Hippocampal formation (tissue), 2 donors: ENCODE measurements around the gene GH1.
"Not testable (repeated sequence)": the region's sequence is repeated elsewhere in the genome, so short reads cannot be mapped to it uniquely, and the experiment has no call there.

ENCODE experiments used
- DNase-seq, 2 donors: peaks; one replicate each; lab custom pipeline; 2025; lab: John Stamatoyannopoulos, UW

The GH1 gene

DNA sequence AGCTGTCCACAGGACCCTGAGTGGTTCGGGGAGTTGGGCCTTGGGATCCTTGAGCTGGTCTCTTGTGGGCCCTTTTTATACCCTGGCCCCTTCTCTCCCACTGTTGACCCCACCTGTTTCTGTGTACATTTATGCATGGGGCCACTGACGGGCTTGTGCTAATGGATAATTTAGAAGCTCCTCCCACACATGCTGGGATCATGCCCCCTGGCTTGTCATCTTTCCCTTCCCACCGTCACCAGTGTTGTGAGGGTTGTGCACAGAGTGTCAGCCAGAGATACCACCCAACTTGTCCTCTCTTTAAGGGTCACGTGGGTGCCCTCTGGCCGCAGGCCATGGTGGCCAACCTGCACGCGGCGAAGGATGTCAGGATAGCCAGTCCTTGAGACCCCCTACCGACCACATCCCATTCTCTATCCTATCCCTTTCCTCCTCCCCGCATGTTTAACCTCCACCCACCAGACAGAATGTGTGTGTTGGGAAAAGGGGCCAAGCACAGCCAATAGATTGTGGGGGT lies at the start of gene GH1:
Gene GH1, minus strand, starts transcription at position 51 of the 517 bp plus-strand sequence. CDS start 63 bp downstream, outside the sequence.
- DNase-seq, result not testable (repeated sequence)

GRCh38 chr17:63967953-63968352 lies 49.3 kb upstream of the GH1 start:
- DNase-seq, result no peak

DNA sequence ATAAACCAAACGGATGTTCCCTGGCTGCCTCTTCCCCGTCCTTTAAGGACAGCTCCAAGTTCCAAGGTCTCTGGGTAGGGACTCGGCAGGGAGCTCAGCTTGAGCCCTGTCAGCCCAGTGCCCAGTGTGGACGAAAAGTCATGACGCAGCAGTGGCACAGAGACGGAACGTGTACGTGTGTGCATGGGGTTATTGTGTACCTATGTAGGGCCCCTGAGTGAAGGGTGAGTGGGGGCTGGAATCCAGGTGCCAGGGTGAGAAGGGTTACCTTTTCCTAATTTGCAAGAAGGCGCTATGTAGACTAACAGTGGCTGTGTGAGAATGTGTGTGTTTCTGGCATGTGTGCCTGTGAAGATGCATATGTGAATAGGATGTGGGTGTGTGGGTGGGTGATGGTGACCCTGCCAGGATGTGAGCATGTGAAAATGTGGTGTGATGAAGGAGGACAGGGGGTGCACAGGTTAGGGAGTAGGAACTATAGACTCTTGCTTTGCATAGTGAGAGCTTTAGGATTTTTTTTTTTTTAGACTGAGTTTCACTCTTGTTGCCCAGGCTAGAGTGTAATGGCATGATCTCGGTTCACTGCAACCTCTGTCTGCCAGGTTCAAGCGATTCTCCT lies 48.1 kb upstream of the GH1 start:
- no peak for DNase-seq

- no peak for DNase-seq
Observed at GRCh38 chr17:63963123-63963522, 44.5 kb upstream of the GH1 start.

GRCh38 chr17:63962298-63962744 lies 43.7 kb upstream of the GH1 start:
- DNase-seq, result no peak

DNA sequence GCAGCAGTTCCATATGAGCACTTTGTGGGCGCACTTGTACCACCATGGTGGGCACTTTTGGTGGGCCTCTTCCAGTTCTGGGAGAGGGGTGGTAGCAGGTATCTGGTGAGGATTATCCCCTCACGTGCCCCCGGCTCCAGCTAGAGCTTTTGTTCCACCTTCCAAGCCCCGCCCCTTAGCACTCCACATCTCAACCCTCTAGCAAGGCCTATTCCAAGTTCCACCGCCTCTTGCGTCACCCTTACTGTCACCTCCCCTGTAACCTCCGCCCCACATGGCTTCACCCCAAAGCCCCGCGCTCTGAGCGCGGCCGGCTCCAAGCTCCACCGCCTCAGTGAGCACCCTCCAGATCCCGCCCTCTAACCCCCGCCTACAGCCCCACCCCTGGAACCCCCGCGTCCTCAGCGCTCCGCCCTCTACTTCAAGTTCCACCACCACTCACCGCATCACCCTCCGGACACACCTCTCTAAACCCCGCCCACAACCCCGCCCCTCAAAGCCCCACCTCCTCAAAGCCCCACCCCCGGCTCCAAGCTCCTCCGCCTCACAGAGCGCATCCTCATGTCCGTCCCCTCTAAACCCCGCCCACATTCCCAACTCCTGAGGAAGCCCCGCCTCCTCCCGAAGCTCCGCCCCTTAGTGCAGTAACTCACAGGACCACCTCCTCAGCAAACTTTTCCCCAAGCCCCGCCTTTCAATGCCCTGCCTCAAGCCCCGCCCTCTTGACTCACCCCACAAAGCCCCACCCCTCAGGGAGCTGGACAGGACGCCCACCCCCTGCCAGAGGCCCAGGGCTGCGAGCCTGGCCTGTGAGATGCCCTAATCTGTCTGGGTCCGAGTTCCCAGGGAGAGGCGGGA lies 42.9 kb upstream of the GH1 start:
- DNase-seq, result no peak

DNA sequence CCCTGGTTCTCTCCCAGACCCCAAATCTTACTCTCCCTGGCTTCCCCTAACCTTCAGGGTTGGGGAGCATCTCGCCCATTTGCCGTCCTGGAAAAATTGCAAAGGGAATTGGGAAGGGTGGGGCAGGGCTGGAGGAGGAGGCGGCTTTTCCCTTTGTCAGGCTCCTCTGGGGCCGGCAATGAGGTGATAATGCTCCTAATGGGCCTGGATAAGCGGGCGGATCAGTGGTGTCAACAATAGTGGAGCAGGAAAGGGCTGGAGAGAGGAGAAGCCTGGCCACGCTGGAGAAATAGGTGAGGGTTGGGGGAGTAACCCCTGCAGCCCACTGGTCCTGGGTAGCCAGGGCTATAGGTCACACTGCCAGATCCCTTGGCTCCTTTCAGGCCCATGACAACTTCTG lies 41.8 kb upstream of the GH1 start:
- DNase-seq, result no peak

DNA sequence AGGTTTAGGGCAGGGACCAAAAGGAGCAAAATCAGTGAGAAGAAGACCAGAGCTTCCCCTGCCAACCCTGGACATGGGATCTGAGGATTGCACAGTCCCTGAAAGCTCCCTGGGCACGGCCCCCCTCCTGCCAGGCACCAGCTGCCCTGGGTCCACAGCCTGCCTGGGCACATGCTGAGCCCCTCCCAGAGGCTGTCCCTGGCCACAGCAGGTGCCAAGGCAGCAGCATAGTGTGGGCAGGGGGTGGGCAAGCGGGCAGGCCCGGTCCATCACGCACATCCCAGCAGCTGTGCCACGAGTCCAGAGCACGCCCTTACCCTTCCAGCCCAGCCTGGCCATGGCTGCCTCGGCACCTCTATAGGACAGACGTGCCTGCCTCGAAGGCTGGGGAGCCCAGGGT lies 41.4 kb upstream of the GH1 start:
- DNase-seq, result no peak

DNA sequence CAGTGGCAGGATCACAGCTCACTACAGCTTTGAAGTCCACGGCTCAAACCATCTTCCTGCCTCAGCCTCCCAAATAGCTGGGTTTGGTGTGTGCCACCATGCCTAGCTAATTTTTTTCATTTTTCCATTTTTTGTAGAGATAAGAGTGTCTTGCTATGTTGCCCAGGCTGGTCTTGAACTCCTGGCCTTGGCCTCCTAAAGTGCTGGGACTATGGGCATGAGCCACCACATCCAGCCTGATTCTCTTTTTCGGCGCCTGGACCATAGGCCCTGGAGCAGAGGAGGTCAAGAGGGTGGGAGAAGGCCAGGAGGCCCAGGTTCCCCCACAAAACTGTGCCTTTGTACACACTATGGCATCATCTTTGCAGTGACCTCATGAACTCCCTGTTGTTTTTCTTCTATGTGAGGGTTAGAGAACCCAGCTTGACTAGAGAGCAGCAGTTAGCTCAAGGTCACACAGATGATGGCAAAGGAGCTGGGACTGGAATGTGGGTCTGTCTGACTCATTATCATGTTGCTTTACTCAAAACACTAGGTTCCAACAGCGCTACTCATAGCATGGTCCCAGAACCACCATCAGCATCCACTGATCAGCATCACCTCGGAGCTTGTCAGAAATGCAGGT lies 37.8 kb upstream of the GH1 start:
- no peak for DNase-seq

DNA sequence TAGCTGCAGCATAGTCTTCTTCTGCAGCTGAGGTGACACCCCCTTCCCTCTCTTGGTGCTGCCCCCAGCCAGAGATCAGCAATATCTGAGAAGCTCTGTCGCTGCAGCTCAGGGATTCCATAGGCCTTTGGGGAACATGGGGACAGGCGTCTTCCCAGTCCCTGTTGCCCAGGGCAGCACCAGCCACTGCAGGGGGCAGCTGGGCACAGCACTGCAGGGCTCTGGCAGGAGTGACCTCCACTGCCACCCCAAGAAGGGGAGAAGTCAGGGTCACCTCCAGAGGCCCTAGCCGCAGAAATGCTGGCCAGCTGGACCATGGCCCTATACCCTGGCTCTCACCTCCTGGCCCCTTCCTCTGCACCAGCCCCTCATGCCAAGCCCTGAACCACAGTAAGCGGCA lies 37.2 kb upstream of the GH1 start:
- no peak for DNase-seq

GRCh38 chr17:63955232-63955631 lies 36.6 kb upstream of the GH1 start:
- DNase-seq, result no peak

GRCh38 chr17:63954402-63955063 lies 35.9 kb upstream of the GH1 start:
- no peak for DNase-seq

GRCh38 chr17:63950940-63951907 lies 32.6 kb upstream of the GH1 start:
- DNase-seq, result no peak

DNA sequence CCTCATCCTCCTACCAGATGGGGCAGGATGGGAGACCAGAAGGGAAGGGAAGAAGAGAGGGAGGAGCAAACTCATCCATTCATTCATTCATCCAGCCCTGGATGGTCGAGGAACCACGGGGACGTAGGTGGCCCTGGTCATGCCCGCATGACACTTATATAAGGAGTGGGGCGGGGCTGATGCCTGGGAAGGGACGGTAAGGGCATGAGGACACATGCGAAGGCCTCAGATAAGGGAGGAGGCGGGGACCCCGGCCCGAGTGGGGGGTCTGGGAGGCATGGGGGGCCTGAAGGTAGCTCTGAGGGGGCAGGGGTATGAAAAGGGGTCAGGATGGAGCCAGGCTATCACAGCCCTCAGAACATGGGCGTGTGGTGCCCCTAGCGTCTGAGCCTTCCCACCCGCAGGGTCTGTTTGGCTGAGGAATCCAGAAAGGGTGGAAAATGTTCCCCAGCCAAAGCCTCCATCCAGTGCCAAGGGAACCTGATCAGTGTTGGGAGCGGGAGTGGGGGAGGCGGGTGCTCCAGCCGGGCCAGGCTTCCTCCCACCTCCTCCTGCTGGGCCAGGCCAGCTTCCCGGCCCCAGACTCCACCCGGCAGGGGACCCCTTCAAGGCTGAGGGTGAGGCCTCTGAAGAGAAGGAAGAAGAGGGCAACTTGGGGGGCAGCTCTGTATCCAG lies 31.1 kb upstream of the GH1 start:
- DNase-seq, result no peak

GRCh38 chr17:63948521-63948920 lies 29.9 kb upstream of the GH1 start:
- no peak for DNase-seq

DNA sequence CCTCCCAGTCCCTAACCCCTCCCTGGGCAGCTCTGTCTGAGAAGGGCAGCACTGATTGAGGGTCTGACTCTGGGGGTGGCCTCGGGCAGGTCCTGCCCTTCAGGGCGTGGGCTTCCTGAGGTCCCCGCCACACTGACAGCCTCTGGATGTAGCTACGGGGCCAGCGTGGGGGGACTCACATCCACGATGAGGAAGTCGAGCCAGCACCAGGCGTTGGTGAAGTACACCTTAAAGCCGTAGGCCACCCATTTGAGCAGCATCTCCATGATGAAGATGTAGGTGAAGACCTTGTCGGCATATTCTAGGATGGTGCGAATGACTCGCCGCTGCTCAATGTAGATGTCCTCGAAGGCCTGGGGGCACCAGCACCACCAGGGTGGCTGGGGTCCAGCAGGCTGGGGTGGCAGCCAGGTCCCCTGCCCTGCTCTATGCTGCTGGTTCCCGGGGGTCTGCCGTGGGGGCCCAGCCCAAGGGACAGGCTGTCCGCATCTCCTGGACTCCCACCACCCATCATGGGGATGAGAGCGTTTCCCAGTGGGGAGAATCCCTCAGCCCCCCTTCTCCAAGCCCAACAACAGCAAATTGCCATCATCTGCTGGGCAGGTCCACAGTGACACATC lies 29.2 kb upstream of the GH1 start:
- no peak for DNase-seq

DNA sequence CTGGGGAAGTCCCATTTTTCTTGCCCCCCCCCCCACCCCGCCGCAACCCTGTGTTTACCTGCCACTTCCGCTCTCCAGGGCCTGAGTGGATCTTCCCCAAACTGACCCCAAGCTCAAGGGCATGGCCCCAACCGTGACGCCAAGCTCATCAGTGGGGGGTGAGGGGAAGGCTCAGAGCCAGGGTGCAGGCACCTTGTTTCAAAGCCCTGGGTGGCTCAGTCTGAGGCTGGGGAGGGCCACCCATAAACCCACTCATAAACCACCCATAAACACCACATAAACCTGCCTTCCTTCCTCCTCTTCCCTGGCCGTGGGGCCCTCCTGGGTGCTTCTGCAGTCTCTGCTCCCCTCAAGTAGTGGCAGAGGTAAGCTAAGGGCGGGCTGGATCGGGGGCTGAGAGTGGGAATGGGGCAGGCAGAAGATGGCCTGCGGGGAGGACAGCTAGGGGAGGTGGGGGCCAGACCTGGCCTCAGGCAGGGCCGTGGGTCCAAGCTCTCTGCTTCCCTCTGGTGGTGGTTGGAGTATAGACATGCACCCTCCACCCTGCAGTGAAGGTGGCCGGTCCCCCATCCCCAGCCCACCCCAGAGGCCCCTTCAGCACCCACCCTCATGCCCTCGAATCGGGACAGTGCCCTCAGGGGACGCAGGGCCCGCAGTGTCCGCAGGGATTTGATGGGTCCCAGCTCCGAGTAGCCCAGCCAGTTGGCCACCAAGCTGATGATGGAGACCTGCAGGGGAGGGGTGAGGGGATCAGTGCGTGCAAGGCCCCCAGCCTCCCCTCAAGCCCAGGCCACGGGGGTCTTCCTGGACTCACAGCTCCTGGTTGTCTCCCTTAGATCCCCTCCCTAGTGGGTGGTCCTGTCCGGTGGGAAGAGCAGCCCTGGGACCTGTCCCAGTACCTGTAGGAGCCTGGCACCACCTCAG lies 28.1 kb upstream of the GH1 start:
- DNase-seq, result no peak

- DNase-seq, result no peak
Observed at GRCh38 chr17:63945784-63946439, 27.3 kb upstream of the GH1 start.
